ENCODE measurements around the gene AGTRAP.

DNA sequence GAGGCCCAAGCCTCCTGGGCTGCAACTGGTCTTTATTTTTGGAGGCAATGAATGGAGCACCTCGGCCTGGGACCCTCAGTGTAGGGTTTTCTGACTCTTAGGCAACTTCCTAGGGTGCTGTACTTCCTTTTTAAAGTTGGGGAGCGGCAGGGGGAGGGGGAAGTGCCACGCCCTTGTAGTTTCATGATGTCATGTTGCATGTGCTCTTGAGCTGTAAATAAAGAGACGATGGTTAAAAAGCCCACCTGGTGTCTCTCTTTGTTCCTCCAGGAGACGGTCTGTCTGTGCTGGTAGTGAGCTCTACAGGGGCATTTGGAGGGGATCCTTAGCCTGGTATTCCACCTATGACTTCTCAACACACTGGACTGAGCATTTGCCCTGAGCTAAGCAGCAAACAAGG, 10.3 kb upstream of the AGTRAP start:
- TF ChIP-seq, protein P1, sequence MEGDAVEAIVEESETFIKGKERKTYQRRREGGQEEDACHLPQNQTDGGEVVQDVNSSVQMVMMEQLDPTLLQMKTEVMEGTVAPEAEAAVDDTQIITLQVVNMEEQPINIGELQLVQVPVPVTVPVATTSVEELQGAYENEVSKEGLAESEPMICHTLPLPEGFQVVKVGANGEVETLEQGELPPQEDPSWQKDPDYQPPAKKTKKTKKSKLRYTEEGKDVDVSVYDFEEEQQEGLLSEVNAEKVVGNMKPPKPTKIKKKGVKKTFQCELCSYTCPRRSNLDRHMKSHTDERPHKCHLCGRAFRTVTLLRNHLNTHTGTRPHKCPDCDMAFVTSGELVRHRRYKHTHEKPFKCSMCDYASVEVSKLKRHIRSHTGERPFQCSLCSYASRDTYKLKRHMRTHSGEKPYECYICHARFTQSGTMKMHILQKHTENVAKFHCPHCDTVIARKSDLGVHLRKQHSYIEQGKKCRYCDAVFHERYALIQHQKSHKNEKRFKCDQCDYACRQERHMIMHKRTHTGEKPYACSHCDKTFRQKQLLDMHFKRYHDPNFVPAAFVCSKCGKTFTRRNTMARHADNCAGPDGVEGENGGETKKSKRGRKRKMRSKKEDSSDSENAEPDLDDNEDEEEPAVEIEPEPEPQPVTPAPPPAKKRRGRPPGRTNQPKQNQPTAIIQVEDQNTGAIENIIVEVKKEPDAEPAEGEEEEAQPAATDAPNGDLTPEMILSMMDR (conservative IDR thresholded peaks at IDR 0.05; ENCODE audit: low read depth, low read length) = no peak
- TF ChIP-seq EZH2 (IDR thresholded peaks at IDR 0.05; ENCODE audit: borderline replicate concordance, low read depth, low read length, poor library complexity, severe bottlenecking) = no peak
